T-helper 22 cell (primary cell): ENCODE measurements around the gene SUN2.
A peak's percentile ranks its signal among the peaks of the same experiment; 100 is the strongest.

Experiments used
- DNase-seq: peaks from one replicate; pipeline ENCODE4 v3.0.0-alpha.2; 2020; ENCODE audit warnings: low read depth

The SUN2 gene

DNA sequence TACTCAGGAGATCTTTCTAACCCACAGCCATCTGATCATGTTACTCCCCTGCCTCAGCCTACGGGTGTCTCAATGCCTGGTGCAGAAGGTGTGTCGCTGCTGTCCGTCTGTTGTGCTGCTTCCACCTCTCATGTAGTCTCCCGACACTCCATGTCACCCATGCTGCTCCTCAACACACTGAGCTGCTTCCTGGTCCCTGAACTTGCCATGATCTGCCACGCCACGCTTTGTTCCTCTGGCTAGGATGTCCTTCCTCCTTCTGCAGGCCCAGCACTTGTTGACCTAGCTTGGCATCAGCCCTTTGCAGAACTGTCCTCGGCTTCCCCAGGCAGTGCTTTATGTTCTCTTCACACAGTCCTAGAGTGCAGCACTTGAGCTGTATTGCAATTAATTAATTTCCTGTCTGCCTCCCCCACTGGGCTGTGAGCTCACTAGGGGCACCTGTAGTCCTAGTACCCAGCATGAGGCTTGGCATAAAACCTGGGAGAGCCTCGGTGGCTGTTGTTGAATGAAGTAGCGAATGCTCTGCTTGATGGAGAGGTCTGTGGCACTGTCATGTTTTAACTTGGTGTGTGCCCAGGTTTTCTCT lies 40.5 kb downstream of the SUN2 start:
- DNase-seq: no peak

GRCh38 chr22:38713921-38714320 lies 41.9 kb downstream of the SUN2 start:
- DNase-seq: no peak

DNA sequence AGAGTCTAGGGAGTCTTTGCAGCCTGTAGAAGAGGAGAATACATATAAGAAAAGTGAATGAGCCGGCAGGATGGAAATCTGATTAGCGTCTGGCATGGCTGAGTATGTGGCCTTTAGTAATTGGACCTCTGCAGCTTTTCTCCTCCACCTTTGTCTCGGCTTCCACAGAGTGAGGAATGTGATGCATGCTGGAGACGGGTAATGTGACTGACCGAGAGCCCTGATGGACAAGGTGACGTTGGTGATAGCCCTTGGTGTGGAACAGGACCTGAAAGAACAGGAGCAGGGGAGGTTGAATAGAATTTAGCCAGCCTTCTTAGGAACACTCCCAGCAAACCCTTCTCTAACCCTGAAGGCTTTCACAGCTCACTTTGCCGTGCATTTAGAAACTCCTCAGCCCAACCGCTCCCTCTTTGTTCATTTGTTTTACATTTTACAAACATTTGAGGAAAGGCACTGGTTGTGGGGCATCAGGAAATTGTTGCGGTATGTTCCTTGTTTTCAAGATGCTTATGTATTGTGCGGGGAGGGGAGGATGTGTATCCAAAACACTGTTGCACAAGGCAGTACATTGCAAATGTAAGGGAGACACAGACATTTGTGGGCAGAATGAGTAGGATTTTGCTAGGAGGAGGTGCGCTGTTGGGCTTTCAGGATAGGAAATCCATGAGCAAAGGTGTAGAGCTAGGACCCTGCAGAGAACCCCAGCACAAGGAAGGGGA lies 43.2 kb downstream of the SUN2 start:
- no peak for DNase-seq

DNA sequence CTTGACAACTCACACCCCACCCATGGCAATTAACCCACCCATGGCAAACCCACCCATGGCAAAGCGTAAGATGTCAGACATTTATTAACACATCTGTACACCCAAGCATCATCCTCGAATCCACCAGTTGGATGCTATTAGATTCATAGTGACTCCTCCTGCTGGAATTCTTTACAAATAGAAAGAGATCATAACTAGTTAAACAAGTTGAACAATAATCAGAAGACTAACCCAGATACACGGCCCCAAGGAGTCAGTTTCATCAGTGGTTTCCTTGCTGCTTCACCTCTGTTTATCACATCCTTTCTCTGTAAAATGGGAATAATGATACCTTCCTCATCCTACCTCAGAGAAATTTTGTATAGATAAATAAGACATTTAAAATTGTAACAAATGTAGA lies 44.9 kb downstream of the SUN2 start:
- no peak for DNase-seq

- DNase-seq: no peak
Observed at GRCh38 chr22:38710351-38710750, 45.4 kb downstream of the SUN2 start.

DNA sequence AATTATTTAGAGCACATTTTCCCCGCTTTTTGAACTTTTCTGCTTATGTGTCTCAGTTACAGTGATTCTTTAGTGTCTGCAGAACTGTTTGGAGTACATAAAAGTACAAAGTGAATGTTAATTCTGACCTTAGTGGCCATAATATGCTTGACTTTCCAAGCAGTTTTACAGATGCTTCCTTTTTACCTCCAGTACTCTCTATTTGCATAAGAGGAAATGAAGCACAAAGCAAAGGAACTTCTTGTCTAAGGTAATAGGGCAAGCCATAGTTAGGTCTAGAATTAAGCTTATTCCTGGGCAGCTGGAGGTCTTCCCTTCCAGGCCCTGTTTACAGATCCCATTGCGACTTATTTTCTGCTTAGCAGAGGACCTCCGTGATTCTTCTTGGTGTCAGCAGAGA lies 46.5 kb downstream of the SUN2 start:
- DNase-seq: no peak

- DNase-seq: no peak
Observed at GRCh38 chr22:38707984-38708383, 47.8 kb downstream of the SUN2 start.

DNA sequence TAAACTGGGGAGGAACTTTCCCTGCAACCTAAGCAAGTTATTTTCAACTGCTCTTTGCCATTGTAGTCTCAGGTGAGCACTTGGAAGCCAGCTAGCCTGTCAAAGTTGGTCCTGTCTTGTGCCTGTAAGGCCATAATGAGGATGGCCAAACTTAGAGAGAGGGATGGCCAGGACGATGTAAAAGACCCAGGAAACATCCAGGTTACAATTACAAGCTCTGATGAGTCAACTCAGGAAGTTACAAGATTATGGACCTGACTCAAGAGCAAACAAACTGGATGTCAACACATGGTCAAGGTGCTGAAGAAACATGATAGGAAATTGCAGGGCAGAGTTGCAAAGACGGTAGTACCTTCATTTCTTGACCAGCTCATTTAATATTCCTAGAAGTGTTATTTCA lies 48.5 kb downstream of the SUN2 start:
- DNase-seq: no peak

DNA sequence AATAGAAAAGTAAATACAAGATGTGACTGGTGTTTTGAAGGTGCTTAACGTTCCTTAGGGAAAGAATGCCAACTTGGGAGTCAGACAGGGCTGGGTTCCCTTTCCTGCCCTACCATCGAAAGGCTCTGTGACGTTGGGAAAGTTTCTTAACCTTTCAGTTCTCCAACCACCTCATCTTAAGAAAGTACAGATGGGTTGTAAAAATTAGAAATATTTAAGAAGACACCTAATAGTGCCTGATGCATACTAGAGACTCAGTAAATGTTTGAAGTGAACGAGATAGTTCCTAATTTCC lies 49.0 kb downstream of the SUN2 start:
- DNase-seq: no peak

GRCh38 chr22:38706101-38706900 lies 49.5 kb downstream of the SUN2 start:
- peak; percentile 10 for DNase-seq

GRCh38 chr22:38705235-38706100 lies 50.3 kb downstream of the SUN2 start, which contains the start of gene GTPBP1:
Gene GTPBP1, plus strand, starts transcription at chr22:38705944. Its CDS starts 12 bp downstream, at chr22:38705956.
- peak; percentile 99 for DNase-seq

DNA sequence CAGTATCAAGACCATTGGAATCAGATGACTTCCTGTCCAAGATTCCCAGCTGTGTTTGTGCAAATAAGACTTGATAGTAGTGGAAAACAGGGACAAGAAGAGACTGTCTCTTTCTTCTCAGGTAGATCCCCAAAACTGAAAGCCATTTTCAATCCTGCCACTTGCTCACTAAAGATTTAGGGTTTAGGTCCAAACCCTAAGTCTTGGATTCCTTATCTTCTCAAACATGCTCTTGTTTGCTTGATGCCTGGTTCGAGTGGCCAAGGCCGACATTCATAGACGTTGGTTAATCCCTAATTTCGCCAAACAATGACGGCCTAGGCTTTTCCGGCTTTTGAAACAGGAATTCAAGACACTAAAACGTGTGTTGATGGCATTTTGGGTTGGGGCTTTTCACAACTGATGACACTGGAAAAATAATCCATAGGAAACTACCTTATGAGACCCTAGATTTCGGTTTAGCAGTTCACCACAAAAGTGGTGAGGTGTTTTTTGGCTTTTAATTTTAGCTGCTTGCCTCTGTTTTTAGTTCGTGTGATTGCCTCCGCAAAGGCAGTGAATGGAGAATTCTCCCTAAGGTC lies 51.1 kb downstream of the SUN2 start:
- DNase-seq: no peak

- DNase-seq: peak; percentile 97
Observed at GRCh38 chr22:38700789-38701628, 54.8 kb downstream of the SUN2 start, which contains the start of gene JOSD1. Gene JOSD1, minus strand, starts transcription at chr22:38700943. Its CDS starts 956 bp downstream, at chr22:38699987.

- no peak for DNase-seq
Observed at GRCh38 chr22:38700270-38700788, 55.5 kb downstream of the SUN2 start.

- DNase-seq: no peak
Observed at GRCh38 chr22:38699784-38700183, 56.0 kb downstream of the SUN2 start.

- no peak for DNase-seq
Observed at GRCh38 chr22:38699143-38699542, 56.7 kb downstream of the SUN2 start.

- no peak for DNase-seq
Observed at GRCh38 chr22:38698407-38699094, 57.2 kb downstream of the SUN2 start.

- no peak for DNase-seq
Observed at GRCh38 chr22:38697425-38698089, 58.2 kb downstream of the SUN2 start.
